ENCODE results near the gene MED12.

DNA sequence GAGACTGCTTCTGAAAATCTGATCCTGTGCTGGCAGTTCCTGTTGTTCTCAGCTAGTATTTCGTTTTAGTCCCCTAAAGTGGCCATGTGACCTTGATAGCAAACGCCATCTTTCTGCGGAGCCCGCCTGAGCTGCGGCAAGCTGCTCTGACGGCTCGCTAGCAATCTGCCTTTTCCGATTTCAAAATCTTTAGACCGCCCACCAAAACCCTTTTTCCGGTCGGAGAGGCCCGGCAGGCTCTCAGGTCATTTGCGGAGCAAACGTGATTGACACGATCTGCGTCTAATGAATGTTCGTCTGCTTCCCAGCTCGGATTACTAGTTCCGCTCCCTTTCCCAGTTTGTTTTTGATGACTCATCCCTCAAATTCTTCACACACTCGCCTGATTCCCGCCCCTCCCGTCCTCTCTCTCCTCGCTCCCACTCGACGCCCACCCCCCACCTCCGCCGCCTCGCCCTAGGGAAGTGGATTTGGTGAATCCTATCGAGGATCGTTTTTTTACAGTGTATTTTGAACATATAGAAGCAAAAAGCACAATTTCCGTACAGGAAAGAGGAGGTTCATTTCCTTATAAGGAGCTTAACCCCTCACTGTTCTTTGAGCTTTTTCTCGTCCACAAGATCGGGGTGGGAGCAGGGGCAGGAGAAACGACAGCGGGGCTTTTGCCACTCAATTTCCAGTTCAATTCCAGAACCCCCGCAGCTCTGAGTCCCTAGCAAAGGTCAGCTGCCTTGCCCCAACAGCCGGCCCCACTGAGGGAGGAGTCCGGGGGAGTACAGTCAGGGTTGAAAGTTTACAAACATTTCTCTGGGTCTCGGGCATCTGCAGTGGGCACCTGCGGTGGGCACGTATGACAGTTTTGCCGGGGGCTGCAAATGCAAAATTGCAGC lies 63.8 kb downstream of the MED12 start:
- TF ChIP-seq CTCF (IDR thresholded peaks at IDR 0.05; ENCODE audit: low read length) (no peak), EZH2phosphoT487 (IDR thresholded peaks at IDR 0.05; ENCODE audit: low read length) (no peak)
